Cardiac muscle cell (in vitro differentiated cells and primary cell): Measurements from ENCODE around the gene CD40. TPM values are rescaled to one million over a fixed set of nuclear protein-coding genes. Genes with fewer than 3 reads are reported as not detected.

ENCODE experiments used
- DNase-seq, 2 donors: peaks; one replicate each; pipeline versions ENCODE4 v3.0.0 to v3.0.0-alpha.2; 2010 to 2017; ENCODE audit warnings: low read depth in 1 of 2, low spot score in 1 of 2
- H3K27ac ChIP-seq: fragments of 200-600 bp; sonication (generic); 2 replicates; pipeline ENCODE4 v1.5.1; 2016
- H3K27me3 ChIP-seq: fragments of 200-600 bp; sonication (generic); 2 replicates; pipeline ENCODE4 v1.6.0; 2016; ENCODE audit warnings: control low read depth
- H3K36me3 ChIP-seq: fragments of 200-600 bp; sonication (generic); 2 replicates; pipeline ENCODE4 v1.5.1; 2016; ENCODE audit warnings: control low read depth
- H3K4me1 ChIP-seq: fragments of 200-600 bp; sonication (generic); 2 replicates; pipeline ENCODE4 v1.8.1; 2017; ENCODE audit warnings: low read depth, mild to moderate bottlenecking, mixed run types
- H3K4me3 ChIP-seq: fragments of 200-600 bp; sonication (generic); 2 replicates; pipeline ENCODE4 v1.5.1; 2016; ENCODE audit warnings: mild to moderate bottlenecking
- H3K9me3 ChIP-seq: fragments of 200-600 bp; sonication (generic); 2 replicates; pipeline ENCODE4 v1.5.1; 2017; ENCODE audit warnings: low read depth, mild to moderate bottlenecking, control low read depth
- polyA plus RNA-seq: library from polyadenylated mRNA; unstranded; fragments of >200 nt; fragmentation: Nextera tagmentation; extraction: Ambion mirVana; gene quantifications from 2 replicates; pipeline ENCODE4 v1.2.1, GENCODE V29; 2016
- total RNA-seq: library from RNA; depleted of rRNA; stranded (reverse); fragments of >200 nt; gene quantifications from 2 replicates; pipeline ENCODE4 v1.2.3, GENCODE V29; 2016
- TF ChIP-seq, protein P1 (sequence below): IDR thresholded peaks from 2 replicates; pipeline ENCODE4 v1.5.1; 2012; ENCODE audit warnings: low read depth, mild to moderate bottlenecking, low read length

The CD40 gene
- total and polyA plus RNA-seq, 2 experiments from 2014 or later = 0.42 to 1.5 TPM

DNA sequence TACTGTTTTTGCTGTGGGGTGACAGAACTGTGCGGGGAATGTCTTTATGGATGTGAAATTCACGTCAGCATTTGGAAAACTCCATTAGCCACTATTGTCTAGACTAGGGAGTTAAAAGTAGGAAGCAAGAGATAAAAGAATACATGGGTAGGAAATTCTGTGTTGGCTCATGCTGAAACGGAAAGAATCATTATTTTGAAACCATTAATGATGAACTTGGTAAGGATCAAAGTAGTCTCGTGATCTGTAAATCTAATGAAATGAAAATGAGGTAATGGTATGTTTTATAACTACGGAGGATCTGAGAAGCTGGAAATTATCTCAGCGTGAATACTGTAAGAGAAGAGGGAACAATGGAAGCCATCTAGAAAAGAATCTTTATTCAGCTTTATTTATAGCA, 11.1 kb upstream of the CD40 start:
- Histone ChIP-seq H3K4me1 (peaks cover 6% of the 10 kb centered on the region), H3K27me3 (no peaks in the 10 kb centered on the region), H3K4me3 (no peak overlapping the region), H3K27ac (no peak overlapping the region), H3K36me3 (no peaks in the 10 kb centered on the region), H3K9me3 (no peaks in the 10 kb centered on the region)
- no peak for DNase-seq
- TF ChIP-seq, protein P1, sequence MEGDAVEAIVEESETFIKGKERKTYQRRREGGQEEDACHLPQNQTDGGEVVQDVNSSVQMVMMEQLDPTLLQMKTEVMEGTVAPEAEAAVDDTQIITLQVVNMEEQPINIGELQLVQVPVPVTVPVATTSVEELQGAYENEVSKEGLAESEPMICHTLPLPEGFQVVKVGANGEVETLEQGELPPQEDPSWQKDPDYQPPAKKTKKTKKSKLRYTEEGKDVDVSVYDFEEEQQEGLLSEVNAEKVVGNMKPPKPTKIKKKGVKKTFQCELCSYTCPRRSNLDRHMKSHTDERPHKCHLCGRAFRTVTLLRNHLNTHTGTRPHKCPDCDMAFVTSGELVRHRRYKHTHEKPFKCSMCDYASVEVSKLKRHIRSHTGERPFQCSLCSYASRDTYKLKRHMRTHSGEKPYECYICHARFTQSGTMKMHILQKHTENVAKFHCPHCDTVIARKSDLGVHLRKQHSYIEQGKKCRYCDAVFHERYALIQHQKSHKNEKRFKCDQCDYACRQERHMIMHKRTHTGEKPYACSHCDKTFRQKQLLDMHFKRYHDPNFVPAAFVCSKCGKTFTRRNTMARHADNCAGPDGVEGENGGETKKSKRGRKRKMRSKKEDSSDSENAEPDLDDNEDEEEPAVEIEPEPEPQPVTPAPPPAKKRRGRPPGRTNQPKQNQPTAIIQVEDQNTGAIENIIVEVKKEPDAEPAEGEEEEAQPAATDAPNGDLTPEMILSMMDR = no peak

DNA sequence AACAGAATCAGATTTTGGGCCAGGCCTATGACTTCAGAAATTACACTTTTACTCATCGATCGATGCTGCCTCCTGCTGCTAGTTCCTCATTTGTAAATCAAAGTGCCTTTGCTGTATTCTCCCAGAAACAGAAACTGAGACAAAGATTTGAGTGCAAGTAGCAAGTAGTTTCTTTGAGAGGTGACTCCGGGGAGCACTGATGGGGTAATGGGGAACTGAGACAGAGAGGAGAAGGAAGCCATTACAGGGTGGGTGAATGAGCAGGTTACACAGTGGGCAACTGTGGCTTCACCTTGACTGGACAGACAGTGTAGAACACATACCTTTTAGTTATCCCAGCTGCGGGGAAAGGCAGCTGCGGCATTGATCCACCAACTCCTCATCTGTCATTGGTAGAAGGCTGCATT, 9.7 kb upstream of the CD40 start:
- Histone ChIP-seq H3K4me3 (no peak overlapping the region), H3K4me1 (peaks cover 6% of the 10 kb centered on the region), H3K27ac (no peak overlapping the region), H3K27me3 (no peaks in the 10 kb centered on the region), H3K9me3 (no peaks in the 10 kb centered on the region), H3K36me3 (no peaks in the 10 kb centered on the region)
- TF ChIP-seq, protein P1 = no peak
- DNase-seq = no peak

DNA sequence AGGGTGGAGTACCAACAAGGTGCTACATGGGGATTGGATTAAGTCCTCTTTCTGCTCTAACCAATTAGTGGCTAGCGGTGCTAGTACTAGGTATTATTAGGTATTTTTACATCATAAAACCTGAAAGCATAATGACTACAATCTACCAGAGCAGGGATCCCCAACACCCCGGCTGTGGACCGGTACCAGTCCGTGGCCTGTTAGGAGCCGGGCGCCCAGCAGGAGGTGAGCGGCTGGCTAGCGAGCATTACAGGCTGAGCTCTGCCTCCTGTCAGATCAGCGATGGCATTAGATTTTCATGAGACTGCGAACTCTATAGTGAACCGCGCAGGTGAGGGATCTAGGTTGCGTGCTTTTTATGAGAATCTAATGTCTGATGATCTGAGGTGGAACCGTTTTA, 9.1 kb upstream of the CD40 start:
- DNase-seq = no peak
- Histone ChIP-seq H3K4me3 (no peak overlapping the region), H3K4me1 (peaks cover 6% of the 10 kb centered on the region), H3K36me3 (no peaks in the 10 kb centered on the region), H3K27me3 (no peaks in the 10 kb centered on the region), H3K9me3 (no peaks in the 10 kb centered on the region), H3K27ac (no peak overlapping the region)
- TF ChIP-seq, protein P1 = no peak

DNA sequence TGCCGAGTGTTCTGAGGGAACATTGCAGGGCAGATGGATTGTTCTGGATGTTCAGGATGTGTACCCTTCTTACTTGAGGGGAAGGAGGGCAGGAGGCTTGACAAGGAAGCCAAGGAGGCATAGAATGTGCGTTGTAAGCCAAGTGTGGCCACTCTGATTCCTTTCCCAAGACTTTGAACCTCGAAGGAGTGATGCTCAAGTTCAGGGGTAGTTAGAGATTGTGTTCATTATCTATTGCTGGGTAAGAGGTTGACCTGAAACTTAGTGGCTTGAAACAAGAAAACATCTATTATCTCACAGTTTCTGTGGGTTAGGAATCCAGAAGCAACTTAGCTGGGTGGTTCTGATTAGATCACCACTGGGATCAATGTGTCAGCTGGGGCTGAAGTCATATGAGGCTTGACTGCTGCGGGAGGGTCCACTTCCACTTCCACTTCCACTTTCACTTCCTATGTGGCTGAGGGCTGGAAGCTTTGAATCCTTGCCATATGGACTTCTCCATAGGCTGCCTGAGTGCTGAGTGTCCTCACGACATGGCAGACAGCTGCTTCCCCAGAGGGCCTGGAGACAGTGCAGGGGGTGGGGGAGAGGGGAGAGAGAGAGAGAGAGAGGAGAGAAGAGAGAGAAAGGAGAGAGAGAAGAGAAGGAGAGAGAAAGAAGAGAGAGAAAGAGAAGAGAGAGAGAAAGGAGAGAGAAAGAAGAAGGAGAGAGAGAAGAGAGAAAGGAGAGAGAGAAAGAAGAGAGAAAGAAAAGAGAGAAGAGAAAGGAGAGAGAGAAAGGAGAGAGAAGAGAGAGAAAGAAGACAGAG, 6.9 kb upstream of the CD40 start:
- Histone ChIP-seq H3K4me3 (no peak overlapping the region), H3K27ac (no peak overlapping the region), H3K27me3 (no peaks in the 10 kb centered on the region)

DNA sequence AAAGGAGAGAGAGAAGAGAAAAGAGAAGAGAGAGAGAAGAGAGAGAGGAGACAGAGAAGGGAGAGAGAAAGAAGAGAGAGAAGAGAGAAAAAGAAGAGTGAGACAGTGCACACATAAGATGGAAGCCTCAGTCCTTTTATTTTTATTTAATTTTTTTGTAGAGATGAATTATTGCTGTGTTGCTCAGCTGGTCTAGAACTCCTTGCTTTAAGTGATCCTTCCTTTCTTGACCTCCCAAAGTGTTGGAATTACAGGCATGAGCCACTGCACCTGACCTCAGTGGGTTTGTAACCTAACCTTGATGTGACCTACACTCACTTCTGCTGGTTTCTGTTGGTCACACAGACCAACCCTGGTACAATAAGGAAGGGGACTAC, 6.3 kb upstream of the CD40 start:
- TF ChIP-seq, protein P1 = no peak
- peaks cover 6% of the 10 kb centered on the region for H3K4me1 ChIP-seq
- no peaks in the 10 kb centered on the region for H3K9me3 ChIP-seq
- no peaks in the 10 kb centered on the region for H3K36me3 ChIP-seq
- DNase-seq = no peak
- no peaks in the 10 kb centered on the region for H3K27me3 ChIP-seq
- no peak overlapping the region for H3K4me3 ChIP-seq
- no peak overlapping the region for H3K27ac ChIP-seq

More for the DNA sequence above, 6.9 kb upstream of the CD40 start:
- TF ChIP-seq, protein P1 = no peak
- Histone ChIP-seq H3K36me3 (no peaks in the 10 kb centered on the region), H3K4me1 (peaks cover 6% of the 10 kb centered on the region), H3K9me3 (no peaks in the 10 kb centered on the region)
- no peak for DNase-seq
